DOHH2 (cell line): Measurements from ENCODE around the gene JCHAIN.

Experiments used
- EZH2phosphoT487 ChIP-seq: fragments of 200-600 bp; sonication (generic); IDR thresholded peaks from 2 replicates; pipeline ENCODE4 v1.6.1; 2017; ENCODE audit warnings: borderline replicate concordance, mild to moderate bottlenecking, antibody characterized with exemption, low read length, moderate library complexity, mixed read lengths
- TF ChIP-seq, protein P1 (sequence below): fragments of 200-600 bp; sonication (generic); IDR thresholded peaks from one replicate; pipeline ENCODE4 v1.5.1; 2014; ENCODE audit warnings: antibody characterized with exemption, mild to moderate bottlenecking, low read depth, low read length; ENCODE audit not compliant: poor library complexity, severe bottlenecking

DNA sequence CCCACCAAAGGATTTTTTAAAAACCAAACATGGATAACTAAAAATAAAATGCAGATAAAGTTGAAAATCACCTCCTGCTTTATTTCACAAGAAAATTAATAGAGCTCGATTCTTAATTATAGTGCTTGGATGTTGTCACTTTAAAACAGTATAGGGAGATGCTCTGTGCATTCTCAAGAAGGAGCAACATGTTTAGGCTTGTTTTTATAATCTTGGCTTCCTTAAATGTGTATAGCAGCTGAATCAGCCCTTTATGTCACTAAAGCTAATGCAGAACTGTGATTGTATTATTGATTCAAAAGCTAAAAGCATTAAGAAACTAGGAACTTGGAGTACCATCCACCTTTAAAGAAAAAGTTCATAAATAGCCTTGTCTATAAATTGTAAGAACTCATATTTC, 35.0 kb upstream of the JCHAIN start:
- TF ChIP-seq, protein P1, sequence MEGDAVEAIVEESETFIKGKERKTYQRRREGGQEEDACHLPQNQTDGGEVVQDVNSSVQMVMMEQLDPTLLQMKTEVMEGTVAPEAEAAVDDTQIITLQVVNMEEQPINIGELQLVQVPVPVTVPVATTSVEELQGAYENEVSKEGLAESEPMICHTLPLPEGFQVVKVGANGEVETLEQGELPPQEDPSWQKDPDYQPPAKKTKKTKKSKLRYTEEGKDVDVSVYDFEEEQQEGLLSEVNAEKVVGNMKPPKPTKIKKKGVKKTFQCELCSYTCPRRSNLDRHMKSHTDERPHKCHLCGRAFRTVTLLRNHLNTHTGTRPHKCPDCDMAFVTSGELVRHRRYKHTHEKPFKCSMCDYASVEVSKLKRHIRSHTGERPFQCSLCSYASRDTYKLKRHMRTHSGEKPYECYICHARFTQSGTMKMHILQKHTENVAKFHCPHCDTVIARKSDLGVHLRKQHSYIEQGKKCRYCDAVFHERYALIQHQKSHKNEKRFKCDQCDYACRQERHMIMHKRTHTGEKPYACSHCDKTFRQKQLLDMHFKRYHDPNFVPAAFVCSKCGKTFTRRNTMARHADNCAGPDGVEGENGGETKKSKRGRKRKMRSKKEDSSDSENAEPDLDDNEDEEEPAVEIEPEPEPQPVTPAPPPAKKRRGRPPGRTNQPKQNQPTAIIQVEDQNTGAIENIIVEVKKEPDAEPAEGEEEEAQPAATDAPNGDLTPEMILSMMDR: no peak
- no peak for TF ChIP-seq EZH2phosphoT487
